Endothelial cell of umbilical vein (primary cell): ENCODE results near the gene TTC34.

Experiments
- CTCF ChIP-seq, 2 donors: IDR thresholded peaks; 1 replicate in 1 of 2; 2 replicates in 1 of 2; pipeline ENCODE4 v1.5.1; 2011; ENCODE audit warnings: low read length in 2 of 2, mild to moderate bottlenecking in 2 of 2, moderate library complexity in 2 of 2, control low read depth in 1 of 2, inconsistent platforms in 1 of 2, low read depth in 1 of 2; ENCODE audit not compliant: insufficient read depth in 1 of 2; ENCODE audit errors: extremely low read depth in 1 of 2
- EZH2 ChIP-seq: IDR thresholded peaks from 2 replicates; pipeline ENCODE4 v1.6.1; 2012; ENCODE audit warnings: borderline replicate concordance, low read depth, mild to moderate bottlenecking, moderate library complexity, low read length, inconsistent platforms; ENCODE audit not compliant: severe bottlenecking
- MAX ChIP-seq: IDR thresholded peaks from 2 replicates; pipeline ENCODE4 v1.6.1; 2011; ENCODE audit not compliant: insufficient read depth, insufficient read length
- POLR2A ChIP-seq: IDR thresholded peaks from 2 replicates; pipeline ENCODE4 v1.6.1; 2012; ENCODE audit warnings: low read depth, mild to moderate bottlenecking, control low read depth, low read length
- POLR2AphosphoS5 ChIP-seq: IDR thresholded peaks from 2 replicates; pipeline ENCODE4 v1.6.1; 2012; ENCODE audit warnings: low read depth, mild to moderate bottlenecking, control low read depth, low read length, moderate library complexity; ENCODE audit not compliant: insufficient read depth

- TF ChIP-seq CTCF (IDR thresholded peaks at IDR 0.05; ENCODE audit: extremely low read depth in 1 of 2, insufficient read depth in 1 of 2, low read depth in 1 of 2, low read length in 2 of 2) (no peak), EZH2 (no peak), POLR2A (no peak), POLR2AphosphoS5 (no peak), MAX (no peak)
Observed at GRCh38 chr1:2850502-2850901, 49.0 kb upstream of the TTC34 start.
